ENCODE results near the gene PTOV1. TPM values are rescaled to one million over a fixed set of nuclear protein-coding genes. Genes with fewer than 3 reads are reported as not detected.

PTOV1 gene
- total and polyA plus RNA-seq, 10 of the 15 experiments (the other 5 are each of a cell fraction or from before 2014, with no cell fraction given), result 3.2 to 83.5 (median 22.3) TPM

DNA sequence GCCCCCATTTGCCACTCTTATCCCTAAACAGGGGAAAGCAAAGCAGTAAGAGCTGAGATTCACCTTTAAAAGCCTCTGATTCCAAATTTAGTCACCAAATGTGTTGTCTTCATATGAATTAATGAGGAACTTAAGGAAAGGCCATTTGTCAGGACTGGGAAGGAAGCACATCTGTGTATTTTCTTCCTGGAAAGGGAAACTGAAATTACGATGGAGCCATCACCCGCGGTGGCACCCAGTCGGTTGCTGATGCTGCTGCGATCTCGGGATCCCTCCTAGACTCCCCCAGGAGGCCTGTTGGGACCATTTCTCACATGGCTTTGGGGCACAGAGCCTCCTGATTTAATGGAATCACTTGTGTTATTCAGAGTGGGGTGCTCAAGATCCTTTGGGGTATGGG lies 53.2 kb downstream of the PTOV1 start (continued):
- TF ChIP-seq IKZF2 (IDR thresholded peaks at IDR 0.05), result no peak
- no peak for TF ChIP-seq NR2F1 (conservative IDR thresholded peaks at IDR 0.05)
- no peak for TF ChIP-seq SMAD5 (IDR thresholded peaks at IDR 0.05; ENCODE audit: low read depth)
- TF ChIP-seq CREB1 (IDR thresholded peaks at IDR 0.05; ENCODE audit: low read depth), result no peak

DNA sequence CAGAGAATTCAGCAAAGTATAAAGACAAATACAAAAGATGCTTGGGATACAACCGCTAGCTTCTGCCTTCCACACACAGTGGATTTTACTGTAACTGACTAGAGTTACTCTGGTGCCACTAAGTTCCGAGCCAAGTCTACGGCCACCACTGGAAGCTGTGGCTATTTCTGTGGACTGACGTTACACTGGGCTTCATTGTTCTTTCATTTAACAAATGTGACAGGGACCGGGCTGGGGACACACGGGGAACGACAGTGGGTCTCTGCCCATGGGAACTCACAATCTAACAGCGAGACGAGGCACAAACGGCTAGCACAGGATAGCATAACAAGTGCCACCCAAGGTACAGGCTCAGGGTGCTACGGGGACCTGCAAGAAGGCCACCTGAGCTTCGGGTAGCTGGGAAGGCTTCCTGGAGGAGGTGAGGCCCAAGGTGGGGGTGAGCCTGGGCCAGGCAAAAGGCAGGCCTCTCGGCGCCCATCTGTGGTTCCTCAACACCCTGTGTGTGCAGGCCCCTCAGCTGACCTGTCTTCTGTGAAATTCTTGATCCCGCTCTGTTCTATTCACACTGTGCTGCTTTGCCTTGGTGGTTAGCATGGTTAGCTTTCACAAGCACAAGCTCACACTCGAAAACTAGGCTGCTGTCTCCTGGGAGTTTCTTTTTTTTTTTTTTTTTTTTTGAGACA lies 56.1 kb downstream of the PTOV1 start:
- peaks cover 13 to 26% of the 10 kb centered on the region in 2 experiments for H3K36me3 ChIP-seq (ENCODE audit: control insufficient read depth in 2 of 2, insufficient read depth in 2 of 2, low read length in 1 of 2)
- H3K27me3 ChIP-seq (replicated peaks in 1 of 2; ENCODE audit: control insufficient read depth in 2 of 2, insufficient read depth in 2 of 2, low read length in 1 of 2), result no peaks in the 10 kb centered on the region
- CTCF ChIA-PET, result interaction anchor here (0.6 to 9.0 kb wide), 5 partner anchors 8 to 1535 kb away, joined by 3 to 71 read pairs (median 3); partner anchors contain the start of genes ATF5 and IL4I1
- peaks cover 43% of the 10 kb centered on the region for H3K79me2 ChIP-seq (ENCODE audit: control insufficient read depth, insufficient read depth, low read length)
- TSS peak; percentile 72 for BruUV-seq (replicated peaks)
- no peaks in the 10 kb centered on the region; the same call in 2 of the 3 replicates for H3K9me3 ChIP-seq (replicated peaks; ENCODE audit: control insufficient read depth, insufficient read depth, low read length)
- DNase-seq (ENCODE audit: low read depth, low spot score) (peak; percentile 85), ATAC-seq (peak; percentile 63), FAIRE-seq (no peak)
- POLR2A ChIA-PET, result interaction anchor here (0.6 to 4.1 kb wide), 17 partner anchors 8 to 272 kb away, joined by 3 to 47 read pairs (median 4); partner anchors contain the start of genes ATF5, IL4I1 and PNKP
- H4K20me1 ChIP-seq (ENCODE audit: control insufficient read depth, insufficient read depth), result peaks cover 3% of the 10 kb centered on the region; the same call in 1 of the 2 replicates
- 13% methylated on average over 16 of the region's 16 CpGs for WGBS (ENCODE audit: insufficient coverage, insufficient replicate concordance, low lambda C conversion rate, missing lambda C conversion rate)
- in situ Hi-C loops (cut with MboI) (no loop called here), intact Hi-C loops (cut with micrococcal nuclease; ENCODE audit: unreplicated experiment) (loop anchor here (1.0 kb wide), 1 partner anchor 10 kb away; no protein-coding TSS in a partner anchor)
- peak overlapping the region; percentile 33; the same call in 1 of the 2 replicates for H3K9ac ChIP-seq (ENCODE audit: control insufficient read depth, insufficient read depth, low read length)
- peaks cover 72% of the 10 kb centered on the region for H3K4me1 ChIP-seq (ENCODE audit: control insufficient read depth, insufficient read depth, low read length)
- peak overlapping the region; percentile 12; the same call in 1 of the 2 replicates for H3K4me2 ChIP-seq (ENCODE audit: control insufficient read depth, insufficient read depth)
- RAD21 ChIA-PET (ENCODE audit: unreplicated experiment), result interaction anchor here (0.8 to 3.1 kb wide), 8 partner anchors 10 to 38 kb away, joined by 3 to 34 read pairs (median 4); partner anchors contain the start of genes ATF5, IL4I1 and NUP62
- no peak overlapping the region; the same call in 1 of the 2 replicates for H3K4me3 ChIP-seq
- SMC1A ChIA-PET (ENCODE audit: uncharacterized antibody, unreplicated experiment), result interaction anchor here (0.7 to 8.8 kb wide), 6 partner anchors 9 to 30 kb away, joined by 3 to 110 read pairs (median 4); partner anchors contain the start of genes AKT1S1, ATF5, IL4I1 and TBC1D17
- H3K27ac ChIP-seq (ENCODE audit: control insufficient read depth, insufficient read depth), result peak overlapping the region; percentile 81
- H2AFZ ChIP-seq (ENCODE audit: control insufficient read depth, low read depth, low read length), result no peak overlapping the region
- TF ChIP-seq MYC (IDR thresholded peaks at IDR 0.05; ENCODE audit: insufficient read depth, insufficient read length, insufficient replicate concordance, low read length, severe bottlenecking) (no peak), MTA3 (IDR thresholded peaks at IDR 0.05; ENCODE audit: borderline replicate concordance, low read length) (0 out of 2 replicates have a peak, but pooled peaks have one; percentile 30), FOXK2 (IDR thresholded peaks at IDR 0.05) (no peak), HDAC2 (IDR thresholded peaks at IDR 0.05) (no peak), BACH1 (IDR thresholded peaks at IDR 0.05; ENCODE audit: borderline replicate concordance) (no peak), NBN (IDR thresholded peaks at IDR 0.05) (peak; percentile 80; the same call in 1 of the 2 replicates), IKZF1 (conservative IDR thresholded peaks at IDR 0.05) (peak; percentile 17; the same call in 1 of the 2 replicates), POLR2A (IDR thresholded peaks at IDR 0.05; ENCODE audit: low read depth, low read length) (peak; percentile 54; the same call in 1 of the 2 replicates), RUNX3 (IDR thresholded peaks at IDR 0.05; ENCODE audit: low read length) (peak; percentile 70), MXI1 (IDR thresholded peaks at IDR 0.05; ENCODE audit: low read depth, low read length) (no peak), ZNF384 (IDR thresholded peaks at IDR 0.05; ENCODE audit: borderline replicate concordance, low read depth, low read length) (peak; percentile 90), STAT3 (IDR thresholded peaks at IDR 0.05; ENCODE audit: low read depth, low read length) (0 out of 2 replicates have a peak, but pooled peaks have one; percentile 27), FOXM1 (IDR thresholded peaks at IDR 0.05; ENCODE audit: low read depth, low read length) (no peak), MEF2B (IDR thresholded peaks at IDR 0.05; ENCODE audit: partially characterized antibody, poor library complexity, severe bottlenecking) (peak; percentile 93)
- TF ChIP-seq, protein P1, sequence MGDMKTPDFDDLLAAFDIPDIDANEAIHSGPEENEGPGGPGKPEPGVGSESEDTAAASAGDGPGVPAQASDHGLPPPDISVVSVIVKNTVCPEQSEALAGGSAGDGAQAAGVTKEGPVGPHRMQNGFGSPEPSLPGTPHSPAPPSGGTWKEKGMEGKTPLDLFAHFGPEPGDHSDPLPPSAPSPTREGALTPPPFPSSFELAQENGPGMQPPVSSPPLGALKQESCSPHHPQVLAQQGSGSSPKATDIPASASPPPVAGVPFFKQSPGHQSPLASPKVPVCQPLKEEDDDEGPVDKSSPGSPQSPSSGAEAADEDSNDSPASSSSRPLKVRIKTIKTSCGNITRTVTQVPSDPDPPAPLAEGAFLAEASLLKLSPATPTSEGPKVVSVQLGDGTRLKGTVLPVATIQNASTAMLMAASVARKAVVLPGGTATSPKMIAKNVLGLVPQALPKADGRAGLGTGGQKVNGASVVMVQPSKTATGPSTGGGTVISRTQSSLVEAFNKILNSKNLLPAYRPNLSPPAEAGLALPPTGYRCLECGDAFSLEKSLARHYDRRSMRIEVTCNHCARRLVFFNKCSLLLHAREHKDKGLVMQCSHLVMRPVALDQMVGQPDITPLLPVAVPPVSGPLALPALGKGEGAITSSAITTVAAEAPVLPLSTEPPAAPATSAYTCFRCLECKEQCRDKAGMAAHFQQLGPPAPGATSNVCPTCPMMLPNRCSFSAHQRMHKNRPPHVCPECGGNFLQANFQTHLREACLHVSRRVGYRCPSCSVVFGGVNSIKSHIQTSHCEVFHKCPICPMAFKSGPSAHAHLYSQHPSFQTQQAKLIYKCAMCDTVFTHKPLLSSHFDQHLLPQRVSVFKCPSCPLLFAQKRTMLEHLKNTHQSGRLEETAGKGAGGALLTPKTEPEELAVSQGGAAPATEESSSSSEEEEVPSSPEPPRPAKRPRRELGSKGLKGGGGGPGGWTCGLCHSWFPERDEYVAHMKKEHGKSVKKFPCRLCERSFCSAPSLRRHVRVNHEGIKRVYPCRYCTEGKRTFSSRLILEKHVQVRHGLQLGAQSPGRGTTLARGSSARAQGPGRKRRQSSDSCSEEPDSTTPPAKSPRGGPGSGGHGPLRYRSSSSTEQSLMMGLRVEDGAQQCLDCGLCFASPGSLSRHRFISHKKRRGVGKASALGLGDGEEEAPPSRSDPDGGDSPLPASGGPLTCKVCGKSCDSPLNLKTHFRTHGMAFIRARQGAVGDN (IDR thresholded peaks at IDR 0.05), result peak; percentile 68

All from GM12878 (cell line).